H1 (cell line): ENCODE data around the gene CORIN. TPM values are rescaled to one million over a fixed set of nuclear protein-coding genes. Genes with fewer than 3 reads are reported as not detected.

Experiments used
- CTCF ChIA-PET: fragments of 300-600 bp; sonication (Branson Sonifier 250); formaldehyde crosslinking; loops from one replicate; lab custom pipeline; 2021; ENCODE audit not compliant: partially characterized antibody; lab: Charles Lee
- POLR2A ChIA-PET: fragments of 300-600 bp; sonication (Branson Sonifier 250); formaldehyde crosslinking; loops from one replicate; lab custom pipeline; 2021; ENCODE audit warnings: inconsistent platforms; ENCODE audit not compliant: partially characterized antibody; lab: Charles Lee
- DNase-seq, 2 experiments: peaks; one replicate each; pipeline versions ENCODE4 v3.0.0 to v3.0.0-alpha.2; 2010 to 2022; ENCODE audit warnings: low spot score in 2 of 2, low read depth in 1 of 2, mixed read lengths in 1 of 2
- FAIRE-seq: peaks from 2 replicates; lab custom pipeline; 2011; peaks lifted over from hg19 to GRCh38; lab: Jason Lieb, UNC
- H2AFZ ChIP-seq: 2 replicates; pipeline ENCODE4 v1.8.1; 2012; ENCODE audit warnings: low read length, inconsistent platforms
- H2AK5ac ChIP-seq: 2 replicates; pipeline ENCODE4 v1.6.1; 2013; ENCODE audit warnings: low read depth, low read length
- H2BK120ac ChIP-seq: replicated peaks from 2 replicates; pipeline ENCODE3; 2013; ENCODE audit warnings: low read depth, low read length, inconsistent platforms
- H2BK12ac ChIP-seq: 2 replicates; pipeline ENCODE4 v1.6.1; 2013; ENCODE audit warnings: low read depth, low read length
- H2BK15ac ChIP-seq: 2 replicates; pipeline ENCODE4 v1.6.1; 2013; ENCODE audit warnings: low read length
- H2BK20ac ChIP-seq: 2 replicates; pipeline ENCODE4 v1.6.1; 2013; ENCODE audit warnings: low read length
- H2BK5ac ChIP-seq: 2 replicates; pipeline ENCODE4 v1.6.1; 2013; ENCODE audit warnings: low read depth, low read length
- H3K14ac ChIP-seq: 2 replicates; pipeline ENCODE4 v1.6.1; 2013; ENCODE audit warnings: inconsistent platforms; ENCODE audit not compliant: insufficient read length
- H3K18ac ChIP-seq: 2 replicates; pipeline ENCODE4 v1.6.1; 2013; ENCODE audit warnings: low read length; ENCODE audit errors: extremely low read depth
- H3K23ac ChIP-seq: 2 replicates; pipeline ENCODE4 v1.6.1; 2013; ENCODE audit warnings: inconsistent platforms; ENCODE audit not compliant: insufficient read length
- H3K23me2 ChIP-seq: 2 replicates; pipeline ENCODE4 v1.6.1; 2013; ENCODE audit warnings: low read depth, low read length
- H3K27ac ChIP-seq: 2 replicates; pipeline ENCODE4 v1.6.1; 2011; ENCODE audit warnings: low read depth, low read length, inconsistent platforms
- H3K27me3 ChIP-seq, 4 experiments: replicated peaks in 1 of 4; 1 replicate in 1 of 4; 2 replicates in 3 of 4; pipeline versions ENCODE4 v1.6.1 to v1.8.1; 2011 to 2013; ENCODE audit warnings: low read length in 3 of 4, mild to moderate bottlenecking in 3 of 4, inconsistent platforms in 2 of 4, mixed read lengths in 2 of 4, moderate library complexity in 1 of 4; ENCODE audit not compliant: control insufficient read depth in 3 of 4, insufficient read depth in 3 of 4; ENCODE audit errors: extremely low read depth in 1 of 4
- H3K36me3 ChIP-seq, 4 experiments: 2 replicates each; pipeline versions ENCODE4 v1.6.1 to v1.8.1; 2011 to 2013; ENCODE audit warnings: mild to moderate bottlenecking in 4 of 4, low read length in 3 of 4, moderate library complexity in 2 of 4, control low read depth in 1 of 4, inconsistent platforms in 1 of 4; ENCODE audit not compliant: insufficient read depth in 4 of 4, control insufficient read depth in 2 of 4
- H3K4ac ChIP-seq: replicated peaks from 2 replicates; pipeline ENCODE3; 2013; ENCODE audit warnings: low read length, low read depth, mixed read lengths, inconsistent platforms; ENCODE audit not compliant: insufficient read length
- H3K4me1 ChIP-seq, 4 experiments: replicated peaks in 1 of 4; 1 replicate in 1 of 4; 2 replicates in 3 of 4; pipeline versions ENCODE4 v1.6.1 to v1.8.1; 2011 to 2013; ENCODE audit warnings: low read length in 3 of 4, inconsistent platforms in 2 of 4, mixed read lengths in 1 of 4; ENCODE audit not compliant: insufficient read depth in 4 of 4, control insufficient read depth in 3 of 4
- H3K4me2 ChIP-seq, 2 experiments: 2 replicates each; pipeline versions ENCODE4 v1.6.1 to v1.8.1; 2011 to 2013; ENCODE audit warnings: low read depth in 2 of 2, low read length in 2 of 2, control low read depth in 1 of 2, inconsistent platforms in 1 of 2, mild to moderate bottlenecking in 1 of 2; ENCODE audit not compliant: insufficient read depth in 1 of 2
- H3K4me3 ChIP-seq, 4 experiments: fragments of 200-600, 300-600 bp in 1 of 4; sonication (generic), shearing (Covaris generic), sonication (Bioruptor Twin) in 1 of 4; 2 replicates each; pipeline versions ENCODE4 v1.5.1 to v1.8.1; 2011 to 2016; ENCODE audit warnings: low read length in 4 of 4, low read depth in 3 of 4, control low read depth in 2 of 4, inconsistent platforms in 2 of 4, mild to moderate bottlenecking in 2 of 4, mixed read lengths in 1 of 4, moderate library complexity in 1 of 4; ENCODE audit not compliant: insufficient read depth in 2 of 4; ENCODE audit errors: extremely low read depth in 1 of 4
- H3K56ac ChIP-seq: replicated peaks from 2 replicates; pipeline ENCODE3; 2013; ENCODE audit warnings: low read depth, mild to moderate bottlenecking, mixed read lengths, low read length, inconsistent platforms; ENCODE audit not compliant: insufficient read length
- H3K79me1 ChIP-seq: 2 replicates; pipeline ENCODE4 v1.6.1; 2013; ENCODE audit warnings: low read depth, low read length, control low read depth
- H3K79me2 ChIP-seq, 2 experiments: 2 replicates each; pipeline versions ENCODE4 v1.6.1 to v1.8.1; 2012 to 2013; ENCODE audit warnings: low read length in 2 of 2, mild to moderate bottlenecking in 2 of 2, inconsistent platforms in 1 of 2; ENCODE audit not compliant: insufficient read depth in 2 of 2, control insufficient read depth in 1 of 2
- H3K9ac ChIP-seq, 4 experiments: replicated peaks in 1 of 4; 1 replicate in 1 of 4; 2 replicates in 3 of 4; pipeline versions ENCODE4 v1.6.1 to v1.8.1; 2011 to 2013; ENCODE audit warnings: low read depth in 3 of 4, low read length in 3 of 4, control low read depth in 2 of 4, mild to moderate bottlenecking in 2 of 4, moderate library complexity in 2 of 4, inconsistent platforms in 1 of 4; ENCODE audit errors: extremely low read depth in 1 of 4
- H3K9me3 ChIP-seq, 2 experiments: 2 replicates each; pipeline versions ENCODE4 v1.6.1 to v1.8.1; 2012 to 2013; ENCODE audit warnings: mild to moderate bottlenecking in 2 of 2, moderate library complexity in 2 of 2, control low read depth in 1 of 2, inconsistent platforms in 1 of 2, low read depth in 1 of 2, low read length in 1 of 2, mixed read lengths in 1 of 2; ENCODE audit not compliant: insufficient read depth in 2 of 2
- H4K20me1 ChIP-seq, 2 experiments: replicated peaks in 1 of 2; 2 replicates each; pipeline versions ENCODE3 to v1.8.1; 2011 to 2013; ENCODE audit warnings: inconsistent platforms in 2 of 2, low read length in 2 of 2, mild to moderate bottlenecking in 1 of 2; ENCODE audit not compliant: insufficient read depth in 2 of 2, control insufficient read depth in 1 of 2
- H4K5ac ChIP-seq: 2 replicates; pipeline ENCODE4 v1.6.1; 2013; ENCODE audit warnings: low read length, low read depth, mixed read lengths, inconsistent platforms; ENCODE audit not compliant: insufficient read length
- H4K8ac ChIP-seq: 2 replicates; pipeline ENCODE4 v1.8.0; 2013; ENCODE audit warnings: mild to moderate bottlenecking, moderate library complexity, low read length, inconsistent platforms; ENCODE audit not compliant: insufficient read depth; ENCODE audit errors: extremely low read depth
- H4K91ac ChIP-seq: replicated peaks from 2 replicates; pipeline ENCODE3; 2013; ENCODE audit warnings: low read length, mixed read lengths, inconsistent platforms; ENCODE audit not compliant: insufficient read length
- TAF7 ChIP-seq: optimal IDR thresholded peaks from 2 replicates; pipeline ENCODE3; 2011; ENCODE audit warnings: low read depth, mild to moderate bottlenecking, inconsistent platforms, low read length, moderate library complexity, borderline replicate concordance
- polyA plus RNA-seq, 7 experiments: library from polyadenylated mRNA; depleted of rRNA in 3 of 7; stranded (reverse) in 5 of 7; unstranded in 2 of 7; fragments of >200 nt in 5 of 7; fragments of 200-250 nt in 2 of 7; gene quantifications; 1 replicate in 5 of 7; 2 replicates in 1 of 7; 4 replicates in 1 of 7; pipeline versions ENCODE4 v1.2.1 to v1.2.3, GENCODE V29; 2011 to 2013; ENCODE audit warnings: missing spikeins in 2 of 7, mixed read lengths in 2 of 7
- total RNA-seq: library from RNA; stranded (reverse); fragmentation: NEBNext Ultra II Directional; extraction: Animal tissue kit (Norgen Biotek cat#: 25700); gene quantifications from 2 replicates; pipeline ENCODE4 v1.2.1, GENCODE V29; 2021

CORIN gene
- total and polyA plus RNA-seq, 2 of the 8 experiments (the other 6 are each of a cell fraction or from before 2014, with no cell fraction given), result 0.09 to 0.32 TPM

DNA sequence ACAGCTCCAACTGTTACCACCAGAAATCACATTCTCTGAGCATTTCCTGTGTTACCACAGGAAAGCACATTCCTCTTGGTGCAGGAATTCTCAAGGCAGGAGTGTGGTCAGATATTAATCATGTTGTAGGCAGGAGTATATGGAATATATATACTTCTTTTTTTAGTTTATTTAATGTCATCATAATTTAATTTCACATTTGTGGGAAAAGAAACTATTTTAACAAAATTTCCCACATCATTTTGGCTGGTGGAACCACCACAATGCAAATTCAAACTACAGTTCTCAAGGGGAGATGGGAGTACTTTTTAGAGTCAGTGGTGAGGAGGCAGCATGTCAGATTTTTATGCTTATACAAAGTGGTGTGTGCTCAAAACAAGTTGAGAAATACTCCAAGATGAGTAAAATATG is 213.8 kb downstream of the CORIN start:
- Histone ChIP-seq H3K79me1 (no peaks in the 10 kb centered on the region), H2BK5ac (no peak overlapping the region), H3K56ac (no peak overlapping the region), H3K9me3 (no peaks in the 10 kb centered on the region), H2BK20ac (no peak overlapping the region), H3K4ac (no peak overlapping the region), H3K9ac (no peak overlapping the region), H3K79me2 (no peaks in the 10 kb centered on the region), H4K8ac (no peak overlapping the region), H4K20me1 (no peaks in the 10 kb centered on the region), H2BK15ac (no peak overlapping the region), H2BK12ac (no peak overlapping the region), H2AK5ac (no peak overlapping the region), H4K91ac (no peak overlapping the region), H3K27me3 (no peaks in the 10 kb centered on the region), H3K4me1 (no peaks in the 10 kb centered on the region), H3K23me2 (no peaks in the 10 kb centered on the region), H3K4me3 (no peak overlapping the region), H3K18ac (no peak overlapping the region), H2AFZ (no peak overlapping the region), H4K5ac (no peak overlapping the region), H3K36me3 (no peaks in the 10 kb centered on the region), H2BK120ac (no peak overlapping the region), H3K4me2 (no peak overlapping the region), H3K27ac (no peak overlapping the region), H3K14ac (no peak overlapping the region), H3K23ac (no peak overlapping the region)
- POLR2A ChIA-PET, result no interaction called here
- CTCF ChIA-PET, result interaction anchor here (1.3 kb wide), 1 partner anchor 65 kb away, joined by 3 read pairs; no protein-coding TSS in a partner anchor
- no peak for DNase-seq
- TF ChIP-seq TAF7, result no peak
- no peak for FAIRE-seq
